Activated CD4-positive, alpha-beta T cell treated with anti-CD3 and anti-CD28 coated beads, Interleukin-2, amount 50 U/mL, for 1 hour (primary cell): ENCODE results near the gene PSPN.
A peak's percentile ranks its signal among the peaks of the same experiment; 100 is the strongest.

Experiments
- DNase-seq: peaks from one replicate; pipeline ENCODE4 v3.0.0-alpha.2; 2020

PSPN gene, protein sequence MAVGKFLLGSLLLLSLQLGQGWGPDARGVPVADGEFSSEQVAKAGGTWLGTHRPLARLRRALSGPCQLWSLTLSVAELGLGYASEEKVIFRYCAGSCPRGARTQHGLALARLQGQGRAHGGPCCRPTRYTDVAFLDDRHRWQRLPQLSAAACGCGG

GRCh38 chr19:6375411-6376010 lies at the start of gene PSPN:
Gene PSPN (minus strand): TSS chr19:6375933. CDS start chr19:6375849, 84 bp downstream.
- no peak for DNase-seq

GRCh38 chr19:6424939-6425731 lies 49.4 kb upstream of the PSPN start:
- DNase-seq: peak; percentile 98

DNA sequence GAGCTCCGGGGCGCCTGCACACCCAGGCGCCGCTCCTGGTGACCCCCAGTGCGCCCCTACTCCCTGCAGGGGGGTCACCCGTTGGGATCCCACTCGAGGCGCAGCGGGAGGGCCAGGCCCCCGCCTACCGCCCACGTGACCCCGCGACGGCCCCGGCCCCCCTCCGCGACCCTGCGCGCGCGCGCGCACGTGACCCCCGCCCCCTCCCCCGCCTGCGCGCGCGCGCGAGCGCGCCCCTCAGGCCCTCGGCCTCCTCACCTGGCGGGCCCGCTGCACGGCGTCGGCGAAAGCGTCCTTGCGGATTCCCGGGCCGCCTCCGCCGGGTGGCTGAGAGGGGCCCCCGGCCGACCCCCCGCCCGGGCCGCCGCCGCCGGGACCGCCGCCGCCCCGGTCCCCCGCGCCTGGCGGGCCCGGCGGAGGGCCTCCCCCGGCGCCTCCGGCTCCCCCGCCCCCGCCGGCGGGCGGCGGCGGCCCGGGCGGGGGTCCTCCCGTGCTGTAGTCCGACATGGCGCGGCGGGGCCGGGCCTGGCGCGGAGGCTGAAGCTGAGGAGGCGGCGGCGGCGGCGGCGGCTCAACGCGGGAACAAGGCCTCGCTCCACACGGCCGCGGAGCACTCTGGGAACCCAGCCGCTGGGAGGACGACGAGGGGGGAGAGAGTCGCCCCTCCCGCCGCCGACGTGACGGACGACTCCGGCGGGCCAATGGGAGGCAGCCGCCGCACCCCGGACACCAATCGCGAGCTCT lies 48.6 kb upstream of the PSPN start, which contains the start of gene KHSRP:
KHSRP (minus strand) TSS at position 617 of the 744 bp plus-strand sequence; CDS start at position 507, 110 bp downstream.
- peak; percentile 25 for DNase-seq

- DNase-seq: peak; percentile 19
Observed at GRCh38 chr19:6423499-6424194, 47.9 kb upstream of the PSPN start.

- no peak for DNase-seq
Observed at GRCh38 chr19:6421075-6422014, 45.6 kb upstream of the PSPN start.

GRCh38 chr19:6418562-6418932 lies 42.8 kb upstream of the PSPN start:
- no peak for DNase-seq

DNA sequence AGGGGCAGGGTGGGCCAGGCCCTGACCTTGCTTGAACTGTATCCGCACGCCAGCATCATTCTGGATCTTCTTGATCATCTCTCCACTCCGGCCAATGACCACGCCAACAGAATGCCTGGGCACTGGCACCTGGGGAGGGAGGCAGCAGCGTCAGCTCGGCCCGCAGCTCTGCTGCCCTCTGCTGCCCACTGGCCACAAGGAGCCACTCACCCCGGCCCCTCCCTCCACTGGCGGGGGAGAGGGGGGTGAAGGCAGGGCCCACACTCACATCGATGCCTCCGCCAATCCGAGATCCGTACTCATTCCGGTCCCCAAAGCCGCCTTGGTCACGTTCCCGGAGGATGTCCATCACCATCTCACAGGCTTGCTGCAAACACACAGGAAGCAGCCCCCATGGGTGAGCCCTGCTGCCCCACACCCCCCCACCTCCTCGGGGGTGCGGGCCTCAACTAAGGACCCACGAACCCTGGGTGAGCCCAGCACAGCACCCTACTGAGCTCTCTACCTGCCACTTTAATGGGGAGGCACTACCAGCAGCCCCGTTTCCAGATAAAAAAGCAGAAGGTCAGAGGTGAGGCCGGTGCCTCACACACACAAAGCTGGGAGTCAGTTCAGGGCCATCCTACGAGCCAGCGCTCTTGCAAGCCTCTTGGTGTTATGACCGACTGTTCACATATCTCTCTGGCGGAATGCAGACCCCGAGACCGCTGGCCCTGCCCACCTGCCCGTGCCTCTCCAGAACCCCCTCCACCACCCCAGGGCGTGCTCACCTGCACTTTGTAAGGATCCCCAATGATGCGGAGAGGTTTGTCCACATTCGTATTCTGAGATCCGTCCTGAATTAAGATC lies 42.2 kb upstream of the PSPN start:
- DNase-seq: no peak

GRCh38 chr19:6416658-6417405 lies 41.1 kb upstream of the PSPN start:
- no peak for DNase-seq

- DNase-seq: no peak
Observed at GRCh38 chr19:6415591-6416190, 40.0 kb upstream of the PSPN start.

DNA sequence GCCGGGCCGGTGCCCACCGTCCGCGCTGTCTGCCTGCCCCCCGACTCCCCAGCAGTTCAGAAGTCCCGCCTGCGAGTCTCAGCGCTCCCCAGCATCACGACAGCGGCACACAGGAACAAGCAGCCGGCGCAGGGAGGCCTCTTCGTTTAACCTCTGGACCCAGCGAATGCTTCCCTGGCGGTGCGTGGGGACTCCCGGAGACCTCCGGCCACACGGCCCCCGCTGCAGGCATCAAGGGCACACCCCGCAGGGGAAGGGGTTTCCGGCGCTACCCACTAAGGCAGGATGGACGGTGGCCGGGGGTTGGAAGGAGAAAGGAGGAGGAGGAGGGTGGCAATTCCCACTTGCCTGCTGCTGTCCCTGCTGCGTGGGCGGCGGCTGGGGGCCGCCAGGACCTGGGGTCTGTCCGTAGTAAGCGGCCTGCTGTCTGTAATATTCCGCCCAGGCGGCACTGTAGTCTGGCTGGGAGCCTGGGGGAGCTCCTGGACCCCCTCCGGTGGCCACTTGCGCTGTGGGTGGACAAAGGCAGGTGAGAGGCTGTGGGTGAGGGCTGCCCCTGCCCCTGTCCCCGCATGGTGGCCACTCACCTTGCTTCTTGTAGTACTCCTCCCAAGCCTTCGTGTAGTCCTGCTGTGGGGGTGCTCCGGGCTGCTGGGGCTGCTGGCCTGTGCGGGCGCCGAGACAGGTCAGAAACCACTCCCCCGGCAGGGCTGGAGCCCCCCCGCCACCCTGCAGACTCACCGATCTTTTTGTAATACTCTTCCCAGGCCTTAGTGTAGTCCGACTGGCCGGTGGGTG lies 39.3 kb upstream of the PSPN start:
- no peak for DNase-seq

DNA sequence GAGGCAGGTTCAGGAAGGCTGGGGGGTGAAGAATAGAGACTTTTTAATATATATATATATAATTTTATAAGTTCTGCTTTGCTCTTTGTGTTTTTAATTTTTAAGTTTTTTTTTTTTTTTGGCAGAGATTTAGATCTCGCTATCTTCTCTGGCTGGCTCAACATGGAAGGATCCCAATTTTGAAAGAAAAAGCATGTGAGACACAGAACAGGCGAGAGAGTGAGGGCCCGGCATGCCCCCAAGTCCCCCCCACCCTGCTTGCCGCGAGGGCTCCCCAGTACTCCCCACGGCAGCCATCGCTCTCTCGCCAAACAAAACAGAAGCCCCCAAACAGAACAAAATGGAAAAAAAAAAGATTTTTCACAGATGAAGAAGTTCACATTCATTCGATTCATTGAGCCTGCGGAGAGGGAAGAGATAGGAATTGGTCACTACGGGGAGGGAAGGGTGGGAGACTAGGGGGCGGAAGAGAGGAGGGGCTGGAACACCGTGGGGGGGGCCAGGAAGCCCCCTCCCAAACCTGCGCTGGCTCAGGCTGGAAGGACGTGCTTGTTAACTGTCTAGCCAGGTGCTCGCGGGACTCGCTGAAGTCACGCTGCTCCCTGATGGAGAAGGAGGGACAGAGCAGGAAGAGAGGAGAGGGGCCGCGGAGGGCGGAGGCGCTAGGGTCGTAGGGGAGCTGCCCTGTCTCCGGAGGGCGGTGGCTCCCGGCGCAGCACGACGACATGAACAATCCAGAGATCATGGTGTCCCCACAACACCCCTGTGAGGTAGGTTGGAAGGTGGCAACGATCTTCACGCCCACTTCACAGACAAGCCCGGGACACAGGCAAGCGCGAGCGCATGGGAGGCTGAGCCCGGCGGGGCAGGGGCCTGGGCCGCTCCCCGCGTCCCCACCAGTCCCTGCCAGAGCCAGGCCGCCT lies 38.2 kb upstream of the PSPN start:
- no peak for DNase-seq

- no peak for DNase-seq
Observed at GRCh38 chr19:6413291-6413690, 37.6 kb upstream of the PSPN start.

DNA sequence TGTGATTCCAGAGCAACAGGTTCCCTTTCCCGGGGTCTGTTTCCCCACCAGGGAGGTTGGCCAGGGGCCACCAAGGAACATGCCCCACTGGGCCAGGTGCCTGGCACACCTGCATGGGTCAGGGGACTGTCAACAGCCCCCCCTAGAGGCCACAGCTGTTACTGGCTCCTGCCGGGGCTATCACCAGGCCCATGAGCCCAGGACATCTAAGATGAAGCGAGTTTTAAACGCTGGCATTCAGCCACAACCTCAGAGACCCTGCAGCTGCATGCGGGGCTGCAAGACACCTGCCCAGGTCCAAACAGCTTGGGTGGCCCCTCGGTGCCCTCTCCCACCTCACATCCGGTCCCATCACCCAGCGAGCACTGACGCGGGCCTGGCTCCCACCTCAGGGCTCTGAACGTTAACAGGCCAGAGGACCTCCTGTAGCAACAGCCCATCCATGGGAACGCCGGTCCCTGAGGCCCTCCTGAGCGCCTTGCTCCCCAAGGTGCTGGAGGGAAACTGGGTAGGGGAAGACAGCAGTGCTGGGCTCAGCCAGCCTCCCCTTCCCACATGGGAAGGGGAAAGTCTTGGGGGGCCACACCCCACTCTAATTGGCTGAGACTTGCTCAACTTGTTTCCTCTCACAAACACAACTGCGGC lies 36.8 kb upstream of the PSPN start:
- DNase-seq: peak; percentile 52

DNA sequence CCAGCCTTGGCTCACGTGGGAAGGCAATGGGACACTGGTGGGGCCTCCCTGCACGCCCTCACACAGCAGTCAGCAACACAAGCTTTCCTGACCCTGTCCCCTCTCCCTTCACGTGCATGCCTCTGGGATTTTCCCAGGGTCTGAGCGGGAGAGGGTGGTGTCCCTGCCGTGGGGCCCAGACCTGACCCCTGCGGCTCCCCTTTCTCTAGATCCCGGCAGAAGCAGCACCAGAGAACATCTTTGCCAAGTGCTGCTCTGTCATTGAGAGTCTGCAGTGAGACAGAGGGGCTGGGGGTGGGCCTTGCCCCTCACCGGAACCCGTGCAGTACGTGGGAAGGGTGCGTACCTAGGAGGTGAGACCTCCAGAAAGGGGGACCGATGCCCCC lies 36.3 kb upstream of the PSPN start:
- DNase-seq: no peak

- DNase-seq: no peak
Observed at GRCh38 chr19:6409346-6409745, 33.6 kb upstream of the PSPN start.

DNA sequence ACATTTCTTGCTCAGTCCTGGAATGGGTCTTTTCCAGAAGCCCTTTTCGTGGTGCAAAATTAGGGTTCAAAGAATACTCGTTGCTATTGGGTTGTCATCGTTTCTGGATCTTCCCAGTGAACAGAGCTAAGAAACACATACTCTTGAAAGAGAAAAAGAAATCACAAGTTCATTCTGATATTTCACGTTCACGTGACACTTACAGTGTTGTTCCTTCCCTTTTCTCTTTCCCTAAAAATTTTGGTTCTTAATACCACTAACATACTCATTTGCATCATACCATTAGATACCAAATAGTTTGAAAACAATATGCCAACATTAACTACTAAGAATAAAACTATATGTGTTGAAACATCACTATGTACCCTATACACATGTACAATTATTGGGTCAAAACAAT lies 30.7 kb upstream of the PSPN start:
- DNase-seq: no peak
